GM21717 (cell line): ENCODE results near the gene CHMP2A.
A peak's percentile ranks its signal among the peaks of the same experiment; 100 is the strongest.
"Not testable (repeated sequence)": the region's sequence is repeated elsewhere in the genome, so short reads cannot be mapped to it uniquely, and the experiment has no call there.

Experiments
- ATAC-seq: cut with Tn5 transposase; IDR thresholded peaks from one replicate; pipeline ENCODE4 v1.9.1; 2021; ENCODE audit warnings: mild to moderate bottlenecking, moderate library complexity; ENCODE audit not compliant: unreplicated experiment

The CHMP2A gene

GRCh38 chr19:58513694-58514563 lies 41.0 kb downstream of the CHMP2A start:
- peak; percentile 43 for ATAC-seq

- ATAC-seq = no peak
Observed at GRCh38 chr19:58513213-58513693, 41.7 kb downstream of the CHMP2A start.

- ATAC-seq = no peak
Observed at GRCh38 chr19:58511353-58512208, 43.3 kb downstream of the CHMP2A start, which contains the start of gene SLC27A5. SLC27A5 (minus strand) TSS chr19:58511992; CDS start chr19:58511955, 37 bp downstream.

GRCh38 chr19:58510084-58510862 lies 44.6 kb downstream of the CHMP2A start:
- ATAC-seq = no peak

GRCh38 chr19:58509731-58510083 lies 45.2 kb downstream of the CHMP2A start:
- no peak for ATAC-seq

- ATAC-seq = not testable (repeated sequence)
Observed at GRCh38 chr19:58507602-58508223, 47.2 kb downstream of the CHMP2A start.
